Effector memory CD4-positive, alpha-beta T cell (primary cell): ENCODE results near the gene SORCS2.

Experiments
- DNase-seq, 3 donors: peaks; one replicate each; pipeline ENCODE4 v3.0.0-alpha.2; 2020
- H3K27ac ChIP-seq: 2 replicates; pipeline ENCODE4 v1.7.0; 2013; ENCODE audit warnings: mild to moderate bottlenecking, low read length, moderate library complexity; ENCODE audit not compliant: insufficient read depth, poor library complexity, severe bottlenecking
- H3K27me3 ChIP-seq: replicated peaks from 2 replicates; pipeline ENCODE4 v1.7.0; 2013; ENCODE audit warnings: mild to moderate bottlenecking, low read length; ENCODE audit not compliant: insufficient read depth, control insufficient read depth, poor library complexity, severe bottlenecking
- H3K36me3 ChIP-seq: 2 replicates; pipeline ENCODE4 v1.7.0; 2013; ENCODE audit warnings: mild to moderate bottlenecking, low read length, moderate library complexity; ENCODE audit not compliant: control insufficient read depth, insufficient read depth
- H3K4me1 ChIP-seq: 2 replicates; pipeline ENCODE4 v1.7.0; 2013; ENCODE audit warnings: low read length, mild to moderate bottlenecking; ENCODE audit not compliant: control insufficient read depth, insufficient read depth, poor library complexity, severe bottlenecking
- H3K4me3 ChIP-seq: 2 replicates; pipeline ENCODE4 v1.7.0; 2013; ENCODE audit warnings: low read length, low read depth, mild to moderate bottlenecking; ENCODE audit not compliant: insufficient read depth, poor library complexity, severe bottlenecking
- H3K9me3 ChIP-seq: 2 replicates; pipeline ENCODE4 v1.7.0; 2013; ENCODE audit warnings: mild to moderate bottlenecking, low read length, moderate library complexity; ENCODE audit not compliant: control insufficient read depth

Gene SORCS2

DNA sequence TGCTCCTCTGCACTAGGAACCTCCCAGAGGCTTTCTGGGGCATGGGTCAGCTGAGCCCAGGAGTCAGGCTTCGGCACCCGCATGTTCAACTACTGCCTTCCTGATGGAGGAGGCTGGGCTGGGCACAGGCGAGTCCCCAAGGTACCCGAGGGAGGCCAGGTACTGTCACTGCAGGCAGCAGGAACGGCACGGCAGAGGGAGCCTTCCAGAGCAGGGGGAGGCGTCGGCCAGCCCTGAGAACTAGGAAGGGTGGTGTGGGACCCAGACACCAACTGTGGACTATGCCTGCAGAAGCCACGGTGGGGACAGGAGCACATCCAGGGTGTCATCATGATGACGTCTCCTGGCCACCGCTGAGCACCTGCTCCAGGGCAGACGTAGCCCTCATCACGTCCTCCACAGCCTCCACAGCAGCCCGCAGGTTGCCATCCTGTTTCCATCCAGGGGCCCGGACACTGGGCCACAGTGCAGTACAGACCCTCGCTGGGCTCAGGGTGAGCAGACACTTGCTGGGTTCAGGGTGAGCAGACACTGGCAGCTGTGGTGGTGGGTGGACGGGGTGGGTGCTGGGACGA is 40.8 kb downstream of the SORCS2 start:
- Histone ChIP-seq H3K27me3 (no peaks in the 10 kb centered on the region), H3K36me3 (no peaks in the 10 kb centered on the region), H3K4me1 (no peaks in the 10 kb centered on the region), H3K27ac (no peak overlapping the region), H3K4me3 (no peak overlapping the region), H3K9me3 (no peaks in the 10 kb centered on the region)
- DNase-seq: no peak

DNA sequence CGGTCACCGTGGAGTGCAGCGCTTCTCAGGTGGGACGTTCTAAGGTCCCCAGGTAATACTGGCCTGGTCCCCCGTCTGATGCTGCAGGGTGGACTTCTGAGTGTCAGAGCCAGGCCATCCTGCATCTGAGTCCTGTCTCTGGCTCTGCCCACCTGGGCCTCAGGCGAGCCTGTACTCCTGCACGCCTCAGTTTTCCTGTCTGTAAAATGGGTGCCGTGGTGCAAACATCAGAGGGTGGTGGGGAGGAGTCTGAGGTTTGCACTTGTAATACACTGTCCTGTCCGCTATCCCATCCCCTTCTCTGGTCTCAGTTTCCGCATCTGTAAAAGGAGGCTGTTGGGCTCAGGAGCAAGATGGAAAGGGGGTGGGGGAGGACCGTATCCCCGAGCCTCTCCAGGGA is 41.3 kb downstream of the SORCS2 start:
- no peak overlapping the region for H3K4me3 ChIP-seq
- H3K27me3 ChIP-seq: no peaks in the 10 kb centered on the region
- no peak for DNase-seq
- H3K27ac ChIP-seq: no peak overlapping the region
- H3K9me3 ChIP-seq: no peaks in the 10 kb centered on the region
- H3K36me3 ChIP-seq: no peaks in the 10 kb centered on the region
- no peaks in the 10 kb centered on the region for H3K4me1 ChIP-seq

DNA sequence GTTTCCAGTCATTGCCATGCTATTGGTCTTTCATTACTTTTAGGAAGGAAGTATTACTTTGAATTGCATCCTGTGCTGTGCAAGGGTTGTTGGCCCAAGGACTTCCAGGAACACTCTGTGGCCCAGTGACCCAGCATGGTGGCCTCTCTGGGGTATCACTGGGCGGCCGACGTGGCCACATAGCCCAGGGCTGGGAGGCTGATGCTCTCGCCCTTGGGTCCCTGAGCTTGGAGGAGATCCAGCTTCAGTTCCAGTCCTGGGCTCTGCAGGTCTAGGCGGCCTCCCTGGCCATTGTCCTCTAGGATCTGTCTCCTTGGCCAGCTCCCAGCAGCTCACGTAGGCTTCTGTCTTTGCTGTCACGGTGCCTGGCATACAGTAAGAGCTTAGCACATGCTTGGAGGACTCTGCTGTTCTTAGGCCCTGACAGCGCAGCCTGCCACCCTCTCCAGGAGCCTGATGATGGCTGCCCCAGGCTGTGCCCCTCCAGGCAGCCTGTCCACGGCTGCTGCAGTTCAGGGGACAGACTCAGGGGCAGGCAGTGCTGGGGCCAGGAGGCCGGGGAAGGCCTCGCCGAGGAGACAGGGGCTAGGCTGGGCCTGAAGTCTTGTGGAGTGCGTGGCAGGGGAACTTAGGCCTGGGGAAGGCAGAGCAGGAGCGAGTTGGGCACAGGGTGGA is 42.2 kb downstream of the SORCS2 start:
- H3K27me3 ChIP-seq: no peaks in the 10 kb centered on the region
- H3K4me1 ChIP-seq: no peaks in the 10 kb centered on the region
- H3K9me3 ChIP-seq: no peaks in the 10 kb centered on the region
- H3K27ac ChIP-seq: no peak overlapping the region
- H3K36me3 ChIP-seq: no peaks in the 10 kb centered on the region
- no peak for DNase-seq
- no peak overlapping the region for H3K4me3 ChIP-seq

DNA sequence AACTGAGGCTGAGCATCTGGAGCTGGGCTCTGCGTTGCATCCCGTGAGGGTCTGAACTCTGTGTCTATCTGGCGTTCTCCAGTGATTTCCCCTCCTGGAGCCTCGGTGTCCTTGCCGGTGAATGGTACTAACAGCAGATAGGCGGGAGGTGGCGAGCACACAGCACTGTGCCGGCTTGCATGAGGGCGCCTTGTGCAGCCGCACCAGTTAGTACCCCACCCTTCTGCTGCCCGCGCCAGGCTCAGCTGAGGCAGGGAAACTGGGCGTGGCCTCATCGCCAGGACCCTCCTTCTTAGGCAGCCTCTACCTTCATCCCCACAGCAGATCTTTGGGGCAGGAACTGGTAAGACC is 42.7 kb downstream of the SORCS2 start:
- Histone ChIP-seq H3K9me3 (no peaks in the 10 kb centered on the region), H3K36me3 (no peaks in the 10 kb centered on the region), H3K27ac (no peak overlapping the region), H3K4me1 (no peaks in the 10 kb centered on the region), H3K27me3 (no peaks in the 10 kb centered on the region), H3K4me3 (no peak overlapping the region)
- no peak for DNase-seq

DNA sequence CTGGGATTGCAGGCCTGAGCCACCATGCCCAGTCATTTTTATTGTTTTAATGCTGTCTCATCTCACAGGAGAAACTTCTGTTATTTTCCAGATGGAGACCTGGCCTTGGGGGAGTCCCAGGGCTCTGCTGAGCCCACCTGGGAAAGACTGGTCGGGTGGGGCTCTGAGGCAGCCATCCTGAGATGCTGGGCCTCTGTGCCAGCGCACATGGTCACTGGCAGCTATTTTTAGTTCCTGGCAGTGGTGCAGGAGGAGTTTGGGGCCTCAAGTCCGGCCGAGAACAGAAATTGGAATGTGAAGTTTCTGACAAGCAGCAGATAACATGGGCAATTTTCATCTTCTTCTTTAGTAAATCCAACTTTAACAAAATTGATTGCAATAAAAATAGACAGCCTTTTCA is 44.5 kb downstream of the SORCS2 start:
- H3K9me3 ChIP-seq: no peaks in the 10 kb centered on the region
- no peak overlapping the region for H3K27ac ChIP-seq
- H3K27me3 ChIP-seq: no peaks in the 10 kb centered on the region
- H3K36me3 ChIP-seq: no peaks in the 10 kb centered on the region
- DNase-seq: no peak
- no peak overlapping the region for H3K4me3 ChIP-seq
- no peaks in the 10 kb centered on the region for H3K4me1 ChIP-seq

DNA sequence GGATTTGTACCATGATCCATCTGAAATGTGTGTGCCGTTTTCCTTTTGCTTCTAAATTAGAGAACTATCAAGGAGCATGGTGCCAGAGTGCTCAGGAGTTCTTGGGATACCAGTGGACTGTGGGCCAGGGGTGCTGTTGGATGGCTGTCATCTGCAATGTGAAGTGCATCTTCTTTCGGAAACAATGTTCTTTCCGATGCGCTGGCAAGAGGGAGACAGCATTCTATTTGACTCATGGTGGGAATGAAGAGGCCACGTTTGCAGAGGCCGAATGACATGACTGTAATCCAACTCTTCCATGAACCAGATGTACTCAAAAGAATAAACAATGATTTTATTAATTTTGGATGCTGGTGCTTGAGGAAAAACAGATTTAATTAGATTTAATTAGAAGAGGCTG is 45.5 kb downstream of the SORCS2 start:
- H3K27me3 ChIP-seq: no peaks in the 10 kb centered on the region
- no peaks in the 10 kb centered on the region for H3K4me1 ChIP-seq
- H3K4me3 ChIP-seq: no peak overlapping the region
- H3K9me3 ChIP-seq: no peaks in the 10 kb centered on the region
- H3K27ac ChIP-seq: no peak overlapping the region
- DNase-seq: no peak
- no peaks in the 10 kb centered on the region for H3K36me3 ChIP-seq

DNA sequence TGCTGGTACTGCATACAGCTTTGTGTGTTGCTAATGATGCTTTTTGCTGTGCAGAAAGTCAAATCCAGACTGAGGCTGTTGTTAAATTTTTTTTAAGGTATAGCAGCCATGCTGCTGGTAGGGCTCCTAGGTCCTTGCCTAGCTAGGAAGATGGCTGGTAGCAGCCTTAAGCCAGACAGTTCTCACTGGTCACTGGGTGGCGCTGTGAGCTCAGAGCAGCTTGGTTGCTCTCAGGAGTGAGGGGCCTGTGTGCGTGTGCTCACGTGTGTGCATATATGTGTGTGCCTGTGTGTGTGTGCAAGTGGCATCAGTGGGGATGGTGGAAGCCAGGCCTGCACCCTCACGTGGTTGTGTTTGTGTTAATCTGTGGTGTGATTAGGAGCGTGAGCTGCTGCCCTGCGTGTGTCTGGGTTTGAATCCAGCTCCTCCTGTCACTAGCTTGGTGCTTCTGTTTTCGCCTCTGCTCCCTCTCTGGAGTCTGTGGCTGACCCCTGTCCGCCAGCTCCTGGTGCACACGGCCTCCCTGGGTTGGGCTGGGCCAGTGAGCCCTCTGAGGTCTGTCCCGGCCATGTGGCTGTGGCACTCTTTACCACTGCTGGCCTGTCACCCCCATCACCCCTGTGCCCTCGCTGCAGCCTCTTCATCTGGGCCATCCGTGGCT is 46.1 kb downstream of the SORCS2 start:
- Histone ChIP-seq H3K27me3 (no peaks in the 10 kb centered on the region), H3K4me3 (no peak overlapping the region), H3K4me1 (no peaks in the 10 kb centered on the region), H3K9me3 (no peaks in the 10 kb centered on the region), H3K36me3 (no peaks in the 10 kb centered on the region), H3K27ac (no peak overlapping the region)
- no peak for DNase-seq

DNA sequence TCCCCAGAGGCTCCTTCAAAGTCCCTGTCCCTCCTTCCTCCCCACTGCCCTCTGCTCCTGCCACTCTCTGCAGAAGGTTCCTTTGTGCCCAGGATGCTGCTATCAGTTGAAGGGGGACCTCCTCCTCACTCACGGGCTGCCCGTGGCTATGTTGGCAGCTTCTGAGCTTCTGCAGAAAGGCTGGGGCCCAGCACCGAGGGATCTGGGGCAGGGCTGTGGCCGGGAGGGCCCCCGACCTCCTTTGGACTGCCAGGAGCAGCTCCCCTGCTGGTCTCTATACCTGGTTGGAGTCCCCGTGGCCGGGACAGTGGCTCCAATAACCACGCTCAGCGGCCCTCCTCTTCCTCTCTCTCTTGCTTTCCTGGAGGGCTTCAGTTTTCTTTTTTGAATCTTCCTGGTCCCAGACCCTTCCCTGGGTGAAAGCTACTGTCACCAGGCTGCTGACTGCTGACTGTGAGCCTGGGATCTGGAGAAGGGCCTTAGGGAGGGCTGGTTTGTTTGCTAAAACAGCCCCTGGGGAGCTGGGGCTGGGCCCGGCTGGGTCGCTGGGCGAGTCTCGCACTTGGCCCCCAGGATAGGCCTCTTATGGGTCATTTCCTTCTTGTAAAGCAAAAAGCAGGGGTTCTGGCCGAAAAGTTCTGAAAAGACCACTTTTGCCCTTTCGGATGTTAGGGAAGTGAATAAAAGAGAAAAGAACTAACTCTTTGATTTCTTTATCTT is 46.9 kb downstream of the SORCS2 start:
- Histone ChIP-seq H3K27me3 (no peaks in the 10 kb centered on the region), H3K36me3 (no peaks in the 10 kb centered on the region), H3K4me3 (no peak overlapping the region), H3K4me1 (no peaks in the 10 kb centered on the region), H3K27ac (no peak overlapping the region), H3K9me3 (no peaks in the 10 kb centered on the region)
- no peak for DNase-seq

DNA sequence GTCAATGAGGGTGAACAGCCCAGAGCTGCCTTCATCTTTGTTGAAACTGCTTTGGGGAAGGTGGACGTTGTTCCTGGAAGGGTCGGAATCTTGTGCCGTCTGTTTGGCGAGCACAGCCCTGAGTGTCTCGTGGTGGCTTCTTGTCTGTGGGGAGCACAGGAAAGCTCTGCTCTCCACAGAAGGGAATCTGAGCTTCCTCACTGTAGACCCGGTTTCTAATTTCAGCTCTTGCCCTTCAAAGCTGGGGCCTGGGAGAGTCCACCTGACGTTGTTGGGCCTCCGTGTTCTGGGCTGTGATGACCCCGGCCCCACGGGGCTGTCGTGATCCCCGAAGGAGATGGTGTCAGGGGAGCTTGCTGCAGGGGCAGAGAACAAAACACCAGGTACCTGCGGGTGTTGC is 47.5 kb downstream of the SORCS2 start:
- no peak for DNase-seq
- no peak overlapping the region for H3K4me3 ChIP-seq
- no peaks in the 10 kb centered on the region for H3K27me3 ChIP-seq
- no peaks in the 10 kb centered on the region for H3K9me3 ChIP-seq
- H3K36me3 ChIP-seq: no peaks in the 10 kb centered on the region
- H3K4me1 ChIP-seq: no peaks in the 10 kb centered on the region
- no peak overlapping the region for H3K27ac ChIP-seq

DNA sequence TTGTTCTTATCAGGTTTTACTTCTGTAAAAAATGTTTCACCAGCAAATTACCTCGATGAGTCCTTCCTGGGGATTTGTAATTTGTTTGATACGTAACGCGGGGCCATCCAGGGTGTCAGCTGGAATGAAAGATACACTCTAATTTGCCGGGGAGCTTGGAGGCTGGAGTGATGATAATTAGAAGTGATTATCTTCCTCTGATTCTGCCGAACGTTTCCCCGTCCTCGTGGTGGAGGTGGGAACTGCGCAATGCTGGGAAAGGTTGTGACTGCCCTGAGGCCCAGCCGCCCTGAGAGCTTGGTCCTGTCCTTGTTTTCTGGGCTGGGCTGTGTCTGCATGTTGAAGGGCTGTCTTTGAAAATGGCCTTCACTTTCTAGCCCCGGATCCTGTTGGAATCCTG is 48.0 kb downstream of the SORCS2 start:
- Histone ChIP-seq H3K9me3 (no peaks in the 10 kb centered on the region), H3K27me3 (no peaks in the 10 kb centered on the region), H3K4me1 (no peaks in the 10 kb centered on the region), H3K4me3 (no peak overlapping the region), H3K36me3 (no peaks in the 10 kb centered on the region), H3K27ac (no peak overlapping the region)
- no peak for DNase-seq
